Measurements from ENCODE around the gene PHF12. TPM values are rescaled to one million over a fixed set of nuclear protein-coding genes. Genes with fewer than 3 reads are reported as not detected.

Gene PHF12
- total and polyA plus RNA-seq, 2 of the 8 experiments (the other 6 are each of a cell fraction or from before 2014, with no cell fraction given): 38.8 to 65.7 TPM

- TF ChIP-seq YY1 (IDR thresholded peaks at IDR 0.05; ENCODE audit: low read depth, low read length): no peak
- TF ChIP-seq KDM1A (IDR thresholded peaks at IDR 0.05; ENCODE audit: borderline replicate concordance, low read length): peak; percentile 95
- TF ChIP-seq E2F6 (IDR thresholded peaks at IDR 0.05): 0 out of 2 replicates have a peak, but pooled peaks have one; percentile 7
Measured at GRCh38 chr17:28901866-28902818, 49.2 kb downstream of the PHF12 start (continued).
